Trophoblast cell (in vitro differentiated cells and primary cell): Measurements from ENCODE around the gene KRT1.

ENCODE experiments used
- DNase-seq, 2 donors: peaks; one replicate each; pipeline ENCODE4 v3.0.0-alpha.2; 2016
- H2AFZ ChIP-seq: 2 replicates; pipeline ENCODE4 v1.6.1; 2013; ENCODE audit warnings: low read length, moderate library complexity, mild to moderate bottlenecking; ENCODE audit not compliant: insufficient read depth, poor library complexity
- H2AK5ac ChIP-seq: 2 replicates; pipeline ENCODE4 v1.6.1; 2013; ENCODE audit warnings: mild to moderate bottlenecking, low read length
- H2BK120ac ChIP-seq: 2 replicates; pipeline ENCODE4 v1.6.1; 2013; ENCODE audit warnings: low read length, mild to moderate bottlenecking, moderate library complexity; ENCODE audit not compliant: insufficient read depth, poor library complexity
- H2BK12ac ChIP-seq: 2 replicates; pipeline ENCODE4 v1.6.1; 2013; ENCODE audit warnings: mild to moderate bottlenecking, low read length, moderate library complexity
- H2BK5ac ChIP-seq: 2 replicates; pipeline ENCODE4 v1.6.1; 2013; ENCODE audit warnings: low read length, low read depth, moderate library complexity, mild to moderate bottlenecking; ENCODE audit not compliant: poor library complexity
- H3K14ac ChIP-seq: 2 replicates; pipeline ENCODE4 v1.6.1; 2013; ENCODE audit warnings: mild to moderate bottlenecking, low read length
- H3K18ac ChIP-seq: 2 replicates; pipeline ENCODE4 v1.6.1; 2013; ENCODE audit warnings: mild to moderate bottlenecking, low read length
- H3K23ac ChIP-seq: 2 replicates; pipeline ENCODE4 v1.6.1; 2013; ENCODE audit warnings: low read length
- H3K27ac ChIP-seq: 2 replicates; pipeline ENCODE4 v1.5.1; 2013; ENCODE audit warnings: low read depth, mild to moderate bottlenecking, inconsistent platforms, low read length, moderate library complexity
- H3K27me3 ChIP-seq: 2 replicates; pipeline ENCODE4 v1.6.1; 2013; ENCODE audit warnings: inconsistent platforms, mild to moderate bottlenecking, low read length, moderate library complexity; ENCODE audit not compliant: insufficient read depth
- H3K36me3 ChIP-seq, 2 experiments: 1 replicate in 1 of 2; 2 replicates in 1 of 2; pipeline ENCODE4 v1.6.1; 2013; ENCODE audit warnings: low read length in 2 of 2, mild to moderate bottlenecking in 2 of 2, moderate library complexity in 1 of 2; ENCODE audit not compliant: insufficient read depth in 2 of 2, control insufficient read depth in 1 of 2
- H3K4ac ChIP-seq: 2 replicates; pipeline ENCODE4 v1.6.1; 2013; ENCODE audit warnings: low read depth, mild to moderate bottlenecking, low read length, moderate library complexity
- H3K4me1 ChIP-seq, 2 experiments: 1 replicate in 1 of 2; 2 replicates in 1 of 2; pipeline ENCODE4 v1.6.1; 2013; ENCODE audit warnings: low read length in 2 of 2, mild to moderate bottlenecking in 2 of 2, moderate library complexity in 1 of 2; ENCODE audit not compliant: insufficient read depth in 2 of 2, control insufficient read depth in 1 of 2
- H3K4me2 ChIP-seq: 2 replicates; pipeline ENCODE4 v1.6.1; 2013; ENCODE audit warnings: inconsistent platforms, mild to moderate bottlenecking, low read length, moderate library complexity
- H3K4me3 ChIP-seq: 2 replicates; pipeline ENCODE4 v1.5.1; 2013; ENCODE audit warnings: mild to moderate bottlenecking, low read depth, low read length, inconsistent platforms
- H3K79me1 ChIP-seq: one replicate; pipeline ENCODE4 v1.6.1; 2013; ENCODE audit warnings: low read length
- H3K79me2 ChIP-seq: 2 replicates; pipeline ENCODE4 v1.6.1; 2013; ENCODE audit warnings: low read length, mild to moderate bottlenecking; ENCODE audit not compliant: control insufficient read depth, insufficient read depth, poor library complexity
- H3K9ac ChIP-seq: 2 replicates; pipeline ENCODE4 v1.6.1; 2013; ENCODE audit warnings: mild to moderate bottlenecking, low read length
- H3K9me3 ChIP-seq: 2 replicates; pipeline ENCODE4 v1.6.1; 2013; ENCODE audit warnings: low read depth, mild to moderate bottlenecking, control low read depth, inconsistent platforms, low read length; ENCODE audit not compliant: insufficient read depth
- H4K12ac ChIP-seq: 2 replicates; pipeline ENCODE4 v1.6.1; 2013; ENCODE audit warnings: low read depth, mild to moderate bottlenecking, low read length, moderate library complexity
- H4K8ac ChIP-seq: 2 replicates; pipeline ENCODE4 v1.6.1; 2013; ENCODE audit warnings: low read depth, mild to moderate bottlenecking, low read length, moderate library complexity
- H4K91ac ChIP-seq: one replicate; pipeline ENCODE4 v1.6.1; 2013; ENCODE audit warnings: low read depth, mild to moderate bottlenecking, low read length, moderate library complexity
- WGBS: extraction: QIAGEN DNeasy Blood & Tissue Kit; methylation state at CpG from one replicate; pipeline ENCODE4 v1.1.7; 2013; ENCODE audit warnings: missing lambda C conversion rate; ENCODE audit not compliant: insufficient read length, insufficient coverage; ENCODE audit errors: extremely low coverage; 5-methylcytosine and 5-hydroxymethylcytosine counted together

The KRT1 gene

DNA sequence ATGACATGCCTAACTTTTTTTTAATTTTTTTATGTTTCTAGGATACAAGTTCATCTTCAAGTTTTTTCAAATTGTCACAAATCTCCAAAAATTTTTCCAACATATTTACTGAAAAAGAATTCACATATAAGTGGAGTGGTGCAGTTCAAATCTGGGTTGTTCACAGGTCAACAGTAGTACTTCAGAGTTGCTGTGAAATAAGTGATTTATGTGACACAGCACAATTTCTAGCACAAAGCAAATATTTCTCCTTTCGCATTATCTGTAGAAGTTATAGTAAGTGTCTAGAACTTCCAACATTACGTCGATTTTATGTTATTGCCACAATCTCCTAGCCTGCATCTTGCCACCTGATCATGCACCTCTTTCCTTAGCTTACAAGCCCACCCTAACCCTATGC lies 18.5 kb downstream of the KRT1 start:
- Histone ChIP-seq H4K8ac (no peak overlapping the region), H3K27me3 (no peaks in the 10 kb centered on the region), H2BK120ac (no peak overlapping the region), H3K79me1 (no peaks in the 10 kb centered on the region), H3K4me2 (no peak overlapping the region), H2AFZ (no peak overlapping the region), H4K12ac (no peak overlapping the region), H3K14ac (no peak overlapping the region), H2BK5ac (no peak overlapping the region), H3K79me2 (no peaks in the 10 kb centered on the region), H3K4ac (no peak overlapping the region), H3K4me3 (no peak overlapping the region), H4K91ac (no peak overlapping the region), H3K36me3 (no peaks in the 10 kb centered on the region), H2BK12ac (no peak overlapping the region), H2AK5ac (no peak overlapping the region), H3K9ac (no peak overlapping the region), H3K23ac (no peak overlapping the region), H3K4me1 (no peaks in the 10 kb centered on the region), H3K9me3 (no peaks in the 10 kb centered on the region), H3K27ac (no peak overlapping the region), H3K18ac (no peak overlapping the region)
- WGBS, result no CpG with 5 or more reads among the region's 3 CpGs
- no peak for DNase-seq

GRCh38 chr12:52660934-52661499 lies 19.2 kb downstream of the KRT1 start:
- Histone ChIP-seq H3K27me3 (no peaks in the 10 kb centered on the region), H2AFZ (no peak overlapping the region), H4K8ac (no peak overlapping the region), H3K4ac (no peak overlapping the region), H3K14ac (no peak overlapping the region), H3K18ac (no peak overlapping the region), H3K4me3 (no peak overlapping the region), H4K12ac (no peak overlapping the region), H2BK12ac (no peak overlapping the region), H3K4me2 (no peak overlapping the region), H3K36me3 (no peaks in the 10 kb centered on the region), H2BK5ac (no peak overlapping the region), H3K79me2 (no peaks in the 10 kb centered on the region), H2BK120ac (no peak overlapping the region), H3K9me3 (no peaks in the 10 kb centered on the region), H3K27ac (no peak overlapping the region), H3K4me1 (no peaks in the 10 kb centered on the region), H3K79me1 (no peaks in the 10 kb centered on the region), H3K23ac (no peak overlapping the region), H2AK5ac (no peak overlapping the region), H3K9ac (no peak overlapping the region), H4K91ac (no peak overlapping the region)
- no peak for DNase-seq
- no CpG with 5 or more reads among the region's 3 CpGs for WGBS

DNA sequence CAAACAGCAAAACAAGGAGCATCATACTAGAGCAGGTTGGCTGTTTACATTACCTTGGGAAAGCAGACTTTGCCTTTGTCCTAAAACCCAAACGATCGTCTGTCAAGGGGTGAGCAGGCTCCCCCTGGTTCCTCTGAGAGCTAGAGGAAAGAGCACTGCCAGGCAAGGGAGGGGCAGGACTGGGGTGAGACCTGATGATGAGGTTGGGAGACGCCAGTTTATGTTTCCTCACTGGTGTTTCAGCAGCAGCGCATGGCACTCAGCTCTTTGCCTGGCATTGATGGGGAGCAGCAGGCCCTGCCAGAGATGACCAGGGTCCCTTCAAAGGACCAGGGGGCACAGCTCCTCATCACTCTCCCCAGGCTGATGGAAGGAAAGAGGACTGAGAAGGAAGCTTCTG lies 20.3 kb downstream of the KRT1 start:
- Histone ChIP-seq H4K91ac (no peak overlapping the region), H4K12ac (no peak overlapping the region), H3K27ac (no peak overlapping the region), H3K14ac (no peak overlapping the region), H2AFZ (no peak overlapping the region), H4K8ac (no peak overlapping the region), H3K4me2 (no peak overlapping the region), H3K4ac (no peak overlapping the region), H3K36me3 (no peaks in the 10 kb centered on the region), H2AK5ac (no peak overlapping the region), H3K23ac (no peak overlapping the region), H2BK120ac (no peak overlapping the region), H3K9ac (no peak overlapping the region), H3K79me1 (no peaks in the 10 kb centered on the region), H3K27me3 (no peaks in the 10 kb centered on the region), H3K9me3 (no peaks in the 10 kb centered on the region), H3K18ac (no peak overlapping the region), H3K4me1 (peaks cover 2 to 9% of the 10 kb centered on the region in 2 experiments), H3K4me3 (no peak overlapping the region), H3K79me2 (no peaks in the 10 kb centered on the region), H2BK5ac (no peak overlapping the region), H2BK12ac (no peak overlapping the region)
- no peak for DNase-seq
- no CpG with 5 or more reads among the region's 4 CpGs for WGBS

- no peak overlapping the region for H3K4me3 ChIP-seq
Observed at GRCh38 chr12:52659395-52659794, 20.8 kb downstream of the KRT1 start.

More at GRCh38 chr12:52659395-52659794, 20.8 kb downstream of the KRT1 start:
- no peak overlapping the region for H3K23ac ChIP-seq
- no peak overlapping the region for H4K91ac ChIP-seq
- no peak overlapping the region for H2BK120ac ChIP-seq
- H2BK12ac ChIP-seq, result no peak overlapping the region
- no peaks in the 10 kb centered on the region for H3K9me3 ChIP-seq
- H4K8ac ChIP-seq, result no peak overlapping the region
- no CpG with 5 or more reads among the region's 7 CpGs for WGBS
- H3K27ac ChIP-seq, result no peak overlapping the region
- H2AFZ ChIP-seq, result no peak overlapping the region
- H3K4ac ChIP-seq, result no peak overlapping the region
- H3K4me2 ChIP-seq, result no peak overlapping the region
- no peaks in the 10 kb centered on the region for H3K79me1 ChIP-seq
- H3K14ac ChIP-seq, result no peak overlapping the region
- no peaks in the 10 kb centered on the region for H3K27me3 ChIP-seq
- H2AK5ac ChIP-seq, result no peak overlapping the region
- no peak overlapping the region for H3K18ac ChIP-seq
- DNase-seq, result no peak
- H4K12ac ChIP-seq, result no peak overlapping the region
- H3K4me1 ChIP-seq, result peaks cover 2 to 9% of the 10 kb centered on the region in 2 experiments
- no peaks in the 10 kb centered on the region for H3K36me3 ChIP-seq
- H3K79me2 ChIP-seq, result no peaks in the 10 kb centered on the region
- no peak overlapping the region for H3K9ac ChIP-seq
- H2BK5ac ChIP-seq, result no peak overlapping the region
